DOHH2 (cell line): ENCODE data around the gene S100A8.

ENCODE experiments used
- H3F3A ChIP-seq: fragments of 200-600 bp; sonication (generic), shearing (Covaris generic); 2 replicates; pipeline ENCODE4 v1.6.0; 2016; ENCODE audit warnings: antibody characterized with exemption, mild to moderate bottlenecking; ENCODE audit not compliant: control insufficient read depth, insufficient read depth
- H3K27ac ChIP-seq: fragments of 200-600 bp; sonication (generic); 2 replicates; pipeline ENCODE4 v1.5.1; 2014; ENCODE audit warnings: low read depth, mild to moderate bottlenecking, low read length, moderate library complexity
- H3K27me3 ChIP-seq: fragments of 200-600 bp; sonication (generic); 2 replicates; pipeline ENCODE4 v1.6.1; 2014; ENCODE audit warnings: mild to moderate bottlenecking, low read length, mixed read lengths; ENCODE audit not compliant: control insufficient read depth
- H3K36me3 ChIP-seq: fragments of 200-600 bp; sonication (generic); 2 replicates; pipeline ENCODE4 v1.6.1; 2014; ENCODE audit warnings: mild to moderate bottlenecking, low read length, moderate library complexity, mixed read lengths; ENCODE audit not compliant: control insufficient read depth
- H3K4me1 ChIP-seq: fragments of 200-600 bp; sonication (generic); 2 replicates; pipeline ENCODE4 v1.6.1; 2014; ENCODE audit warnings: mild to moderate bottlenecking, low read length, mixed read lengths; ENCODE audit not compliant: control insufficient read depth
- H3K4me2 ChIP-seq: fragments of 200-600 bp; sonication (generic); 2 replicates; pipeline ENCODE4 v1.6.0; 2014; ENCODE audit warnings: mild to moderate bottlenecking, low read length, moderate library complexity
- H3K4me3 ChIP-seq: fragments of 200-600 bp; sonication (generic); 2 replicates; pipeline ENCODE4 v1.5.1; 2014; ENCODE audit warnings: mild to moderate bottlenecking, low read length, mixed read lengths
- H3K79me2 ChIP-seq: fragments of 200-600 bp; sonication (generic); 2 replicates; pipeline ENCODE4 v1.6.1; 2014; ENCODE audit warnings: mild to moderate bottlenecking, low read length, mixed read lengths; ENCODE audit not compliant: control insufficient read depth
- H3K9me2 ChIP-seq: fragments of 200-600 bp; sonication (generic); replicated peaks from 2 replicates; pipeline ENCODE4 v1.6.1; 2014; ENCODE audit warnings: mild to moderate bottlenecking, low read length, mixed read lengths; ENCODE audit not compliant: control insufficient read depth
- H3K9me3 ChIP-seq: fragments of 200-600 bp; sonication (generic); 2 replicates; pipeline ENCODE4 v1.6.1; 2014; ENCODE audit warnings: antibody characterized with exemption, low read length, mixed read lengths; ENCODE audit not compliant: control insufficient read depth, insufficient read depth
- H4K20me1 ChIP-seq: fragments of 200-600 bp; sonication (generic); 2 replicates; pipeline ENCODE4 v1.6.0; 2014; ENCODE audit warnings: low read depth, mild to moderate bottlenecking, antibody characterized with exemption, low read length, moderate library complexity; ENCODE audit not compliant: control insufficient read depth, insufficient read depth
- EZH2phosphoT487 ChIP-seq: fragments of 200-600 bp; sonication (generic); IDR thresholded peaks from 2 replicates; pipeline ENCODE4 v1.6.1; 2017; ENCODE audit warnings: borderline replicate concordance, mild to moderate bottlenecking, antibody characterized with exemption, low read length, moderate library complexity, mixed read lengths
- TF ChIP-seq, protein P1 (sequence below): fragments of 200-600 bp; sonication (generic); IDR thresholded peaks from one replicate; pipeline ENCODE4 v1.5.1; 2014; ENCODE audit warnings: antibody characterized with exemption, mild to moderate bottlenecking, low read depth, low read length; ENCODE audit not compliant: poor library complexity, severe bottlenecking

Gene S100A8

DNA sequence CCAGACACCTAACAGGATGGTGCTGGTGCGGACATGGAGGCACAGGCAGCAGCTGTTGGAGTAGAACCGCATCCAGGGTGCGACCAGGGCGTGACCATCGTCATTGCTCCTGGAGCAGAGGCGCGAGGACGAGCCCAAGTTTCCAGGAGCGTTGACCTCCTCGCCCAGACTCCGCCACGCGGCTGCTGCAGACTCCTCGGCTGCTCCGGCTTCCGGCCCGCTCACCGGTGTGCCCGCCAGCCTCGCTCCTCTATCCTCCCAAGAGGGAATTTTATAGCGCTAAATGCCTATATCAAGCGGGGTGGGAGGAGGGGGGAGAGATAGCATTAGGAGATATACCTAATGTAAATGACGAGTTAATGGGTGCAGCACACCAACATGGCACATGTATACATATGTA is 10.2 kb downstream of the S100A8 start:
- Histone ChIP-seq H4K20me1 (no peaks in the 10 kb centered on the region), H3K9me2 (no peaks in the 10 kb centered on the region), H3K36me3 (no peaks in the 10 kb centered on the region), H3K4me1 (no peaks in the 10 kb centered on the region), H3F3A (no peaks in the 10 kb centered on the region), H3K27me3 (peaks cover 10% of the 10 kb centered on the region; the same call in 1 of the 2 replicates), H3K4me3 (no peak overlapping the region), H3K4me2 (no peak overlapping the region), H3K9me3 (no peaks in the 10 kb centered on the region), H3K79me2 (no peaks in the 10 kb centered on the region), H3K27ac (no peak overlapping the region)
- no peak for TF ChIP-seq EZH2phosphoT487
- TF ChIP-seq, protein P1, sequence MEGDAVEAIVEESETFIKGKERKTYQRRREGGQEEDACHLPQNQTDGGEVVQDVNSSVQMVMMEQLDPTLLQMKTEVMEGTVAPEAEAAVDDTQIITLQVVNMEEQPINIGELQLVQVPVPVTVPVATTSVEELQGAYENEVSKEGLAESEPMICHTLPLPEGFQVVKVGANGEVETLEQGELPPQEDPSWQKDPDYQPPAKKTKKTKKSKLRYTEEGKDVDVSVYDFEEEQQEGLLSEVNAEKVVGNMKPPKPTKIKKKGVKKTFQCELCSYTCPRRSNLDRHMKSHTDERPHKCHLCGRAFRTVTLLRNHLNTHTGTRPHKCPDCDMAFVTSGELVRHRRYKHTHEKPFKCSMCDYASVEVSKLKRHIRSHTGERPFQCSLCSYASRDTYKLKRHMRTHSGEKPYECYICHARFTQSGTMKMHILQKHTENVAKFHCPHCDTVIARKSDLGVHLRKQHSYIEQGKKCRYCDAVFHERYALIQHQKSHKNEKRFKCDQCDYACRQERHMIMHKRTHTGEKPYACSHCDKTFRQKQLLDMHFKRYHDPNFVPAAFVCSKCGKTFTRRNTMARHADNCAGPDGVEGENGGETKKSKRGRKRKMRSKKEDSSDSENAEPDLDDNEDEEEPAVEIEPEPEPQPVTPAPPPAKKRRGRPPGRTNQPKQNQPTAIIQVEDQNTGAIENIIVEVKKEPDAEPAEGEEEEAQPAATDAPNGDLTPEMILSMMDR, result no peak

DNA sequence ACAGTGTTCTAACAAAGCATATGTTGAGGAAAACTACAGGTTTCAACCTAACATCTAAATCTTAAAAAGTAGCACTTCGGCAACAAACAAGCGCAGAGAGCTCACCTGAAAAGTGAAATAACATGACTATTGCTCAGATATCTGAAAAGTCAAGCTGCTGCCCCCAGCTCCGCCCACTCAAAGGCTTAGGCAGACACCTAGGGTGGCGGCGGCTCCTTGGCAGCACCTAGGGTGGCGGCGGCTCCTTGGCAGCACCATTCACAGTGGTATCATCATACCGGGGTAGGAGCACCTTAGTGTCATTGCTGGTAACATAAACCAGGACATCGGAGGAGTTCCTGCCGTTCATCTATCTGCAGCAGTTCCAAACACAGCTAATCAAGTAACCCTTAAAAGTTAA is 11.3 kb downstream of the S100A8 start:
- no peak for TF ChIP-seq EZH2phosphoT487
- TF ChIP-seq, protein P1, result no peak
- H3K27me3 ChIP-seq, result peaks cover 7% of the 10 kb centered on the region; the same call in 1 of the 2 replicates
- H3K27ac ChIP-seq, result no peak overlapping the region
- no peaks in the 10 kb centered on the region for H3F3A ChIP-seq
- no peak overlapping the region for H3K4me2 ChIP-seq
- H4K20me1 ChIP-seq, result no peaks in the 10 kb centered on the region
- no peaks in the 10 kb centered on the region for H3K9me3 ChIP-seq
- H3K4me1 ChIP-seq, result no peaks in the 10 kb centered on the region
- H3K9me2 ChIP-seq, result no peaks in the 10 kb centered on the region
- no peaks in the 10 kb centered on the region for H3K36me3 ChIP-seq
- H3K4me3 ChIP-seq, result no peak overlapping the region
- no peaks in the 10 kb centered on the region for H3K79me2 ChIP-seq

DNA sequence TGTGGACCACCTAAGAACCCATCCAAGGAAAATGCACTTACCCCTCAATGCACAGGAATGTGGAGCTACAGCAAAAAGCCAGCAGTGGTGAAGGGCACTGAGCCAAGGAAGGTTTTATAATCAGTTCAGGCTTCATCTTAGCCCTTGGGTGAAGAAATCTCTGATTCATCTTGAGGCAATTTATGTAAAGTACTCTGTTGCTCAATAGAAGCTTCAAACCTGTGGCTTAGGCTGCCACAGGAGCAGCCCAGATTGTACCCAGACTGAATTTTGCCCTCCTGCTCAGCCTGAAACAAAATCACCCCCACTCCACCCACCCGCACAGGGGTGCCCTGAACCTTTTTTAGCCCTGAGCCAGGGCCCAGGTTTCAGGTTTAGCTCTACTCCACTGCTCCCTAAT is 15.4 kb downstream of the S100A8 start, which contains the start of gene S100A12:
Gene S100A12, minus strand, starts transcription at position 111 of the 400 bp plus-strand sequence. CDS start 1,029 bp downstream, outside the sequence.
- H3K9me2 ChIP-seq, result no peaks in the 10 kb centered on the region
- no peak within 1 kb of the TSS for H3K4me2 ChIP-seq
- TF ChIP-seq EZH2phosphoT487, result no peak
- TF ChIP-seq, protein P1, result no peak
- H3K36me3 ChIP-seq, result no peaks in the 10 kb centered on the region
- no peaks in the 10 kb centered on the region for H3F3A ChIP-seq
- H3K9me3 ChIP-seq, result no peaks in the 10 kb centered on the region
- no peaks in the 10 kb centered on the region for H3K79me2 ChIP-seq
- no peaks in the 10 kb centered on the region for H4K20me1 ChIP-seq
- H3K4me1 ChIP-seq, result no peaks in the 10 kb centered on the region
- peaks cover 4% of the 10 kb centered on the region; the same call in 1 of the 2 replicates for H3K27me3 ChIP-seq
- no peak within 1 kb of the TSS for H3K4me3 ChIP-seq
- H3K27ac ChIP-seq, result no peak within 1 kb of the TSS
